GM12864 (cell line): Measurements from ENCODE around the gene FARP2.

Source experiments
- DNase-seq: peaks from one replicate; pipeline ENCODE4 v3.0.0-alpha.2; 2011; ENCODE audit warnings: low read depth
- H3K4me3 ChIP-seq: 2 replicates; pipeline ENCODE4 v1.5.1; 2011; ENCODE audit warnings: mild to moderate bottlenecking, low read depth, low read length, control low read depth
- CTCF ChIP-seq: IDR thresholded peaks from 2 replicates; pipeline ENCODE4 v1.5.1; 2011; ENCODE audit warnings: low read depth, mild to moderate bottlenecking, moderate library complexity, low read length, control low read depth, inconsistent platforms; ENCODE audit errors: missing control alignments

Gene FARP2

GRCh38 chr2:241500016-241500415, 143.9 kb downstream of the FARP2 start:
- no peak for DNase-seq
- TF ChIP-seq CTCF, result no peak
- no peak overlapping the region for H3K4me3 ChIP-seq

GRCh38 chr2:241500431-241500975, 144.4 kb downstream of the FARP2 start:
- no peak for TF ChIP-seq CTCF
- no peak for DNase-seq
- no peak overlapping the region for H3K4me3 ChIP-seq

GRCh38 chr2:241501099-241501541, 145.0 kb downstream of the FARP2 start:
- no peak overlapping the region for H3K4me3 ChIP-seq
- no peak for TF ChIP-seq CTCF
- no peak for DNase-seq

GRCh38 chr2:241501551-241501950, 145.5 kb downstream of the FARP2 start:
- no peak for TF ChIP-seq CTCF
- DNase-seq, result no peak

GRCh38 chr2:241502281-241502680, 146.2 kb downstream of the FARP2 start:
- H3K4me3 ChIP-seq, result no peak overlapping the region
- TF ChIP-seq CTCF, result no peak
- DNase-seq, result no peak

More at GRCh38 chr2:241501551-241501950, 145.5 kb downstream of the FARP2 start:
- no peak overlapping the region for H3K4me3 ChIP-seq

- TF ChIP-seq CTCF, result no peak
- no peak for DNase-seq
- no peak overlapping the region for H3K4me3 ChIP-seq
Measured at GRCh38 chr2:241503776-241504392, 147.8 kb downstream of the FARP2 start.
